Ishikawa (cell line): Measurements from ENCODE around the gene CTNNA3.

Experiments used
- CEBPB ChIP-seq: IDR thresholded peaks from 2 replicates; pipeline ENCODE4 v1.6.1; 2012
- EGR1 ChIP-seq: IDR thresholded peaks from 2 replicates; pipeline ENCODE4 v1.6.1; 2012
- FOXM1 ChIP-seq: IDR thresholded peaks from 2 replicates; pipeline ENCODE4 v1.6.1; 2012; ENCODE audit warnings: low read depth, borderline replicate concordance
- MAX ChIP-seq: IDR thresholded peaks from 2 replicates; pipeline ENCODE4 v1.6.1; 2012
- NFIC ChIP-seq: IDR thresholded peaks from 2 replicates; pipeline ENCODE4 v1.6.1; 2012
- RAD21 ChIP-seq: IDR thresholded peaks from 2 replicates; pipeline ENCODE4 v1.6.1; 2012; ENCODE audit warnings: low read depth
- TAF1 ChIP-seq: IDR thresholded peaks from 2 replicates; pipeline ENCODE4 v1.6.1; 2012; ENCODE audit warnings: low read depth, mild to moderate bottlenecking
- TEAD4 ChIP-seq: IDR thresholded peaks from 2 replicates; pipeline ENCODE4 v1.6.1; 2012

- TF ChIP-seq MAX (no peak), FOXM1 (no peak), TEAD4 (no peak), TAF1 (no peak), EGR1 (no peak), RAD21 (no peak), NFIC (no peak), CEBPB (no peak)
Observed at GRCh38 chr10:67282871-67283270, 413.1 kb downstream of the CTNNA3 start.
